Astrocyte (in vitro differentiated cells and primary cell): ENCODE data around the gene AGXT. TPM values are rescaled to one million over a fixed set of nuclear protein-coding genes. Genes with fewer than 3 reads are reported as not detected.

Experiments
- DNase-seq: peaks from one replicate; pipeline ENCODE4 v3.0.0-alpha.2; 2010; ENCODE audit warnings: low read depth
- FAIRE-seq: peaks from 2 replicates; lab custom pipeline; 2011; peaks lifted over from hg19 to GRCh38; lab: Jason Lieb, UNC
- H2AFZ ChIP-seq: 2 replicates; pipeline ENCODE4 v1.6.0; 2012; ENCODE audit warnings: low read depth, low read length, inconsistent platforms
- H3K27ac ChIP-seq: 2 replicates; pipeline ENCODE4 v1.5.1; 2011; ENCODE audit warnings: low read depth, low read length, inconsistent platforms
- H3K27me3 ChIP-seq: 2 replicates; pipeline ENCODE4 v1.6.0; 2011; ENCODE audit warnings: low read length, inconsistent platforms; ENCODE audit not compliant: insufficient read depth
- H3K36me3 ChIP-seq: 2 replicates; pipeline ENCODE4 v1.5.1; 2011; ENCODE audit warnings: low read length, inconsistent platforms; ENCODE audit not compliant: insufficient read depth
- H3K4me1 ChIP-seq: 2 replicates; pipeline ENCODE4 v1.5.1; 2011; ENCODE audit warnings: low read length, inconsistent platforms; ENCODE audit not compliant: insufficient read depth
- H3K4me2 ChIP-seq: 2 replicates; pipeline ENCODE4 v1.6.0; 2012; ENCODE audit warnings: low read length, inconsistent platforms
- H3K4me3 ChIP-seq: 2 replicates; pipeline ENCODE4 v1.5.1; 2011; ENCODE audit warnings: low read depth, mild to moderate bottlenecking, low read length, inconsistent platforms; ENCODE audit not compliant: insufficient read depth
- H3K79me2 ChIP-seq: 2 replicates; pipeline ENCODE4 v1.6.0; 2012; ENCODE audit warnings: mild to moderate bottlenecking, low read length, inconsistent platforms; ENCODE audit not compliant: insufficient read depth
- H3K9ac ChIP-seq: 2 replicates; pipeline ENCODE4 v1.6.0; 2012; ENCODE audit warnings: mild to moderate bottlenecking, low read length, inconsistent platforms
- H3K9me3 ChIP-seq: 2 replicates; pipeline ENCODE4 v1.5.1; 2012; ENCODE audit warnings: low read depth, mild to moderate bottlenecking, low read length, inconsistent platforms; ENCODE audit not compliant: insufficient read depth
- H4K20me1 ChIP-seq: 2 replicates; pipeline ENCODE4 v1.6.0; 2012; ENCODE audit warnings: low read length, inconsistent platforms; ENCODE audit not compliant: insufficient read depth
- H3K27ac Mint-ChIP-seq: one replicate; pipeline ENCODE4 v1.8.0; 2021; ENCODE audit warnings: mild to moderate bottlenecking, mixed read lengths; ENCODE audit not compliant: unreplicated experiment
- H3K27me3 Mint-ChIP-seq: one replicate; pipeline ENCODE4 v1.8.0; 2021; ENCODE audit warnings: low read depth, mixed read lengths; ENCODE audit not compliant: unreplicated experiment
- H3K36me3 Mint-ChIP-seq: one replicate; pipeline ENCODE4 v1.8.0; 2021; ENCODE audit warnings: low read depth, mixed read lengths; ENCODE audit not compliant: unreplicated experiment
- H3K4me1 Mint-ChIP-seq: one replicate; pipeline ENCODE4 v1.8.0; 2021; ENCODE audit warnings: low read depth, mixed read lengths; ENCODE audit not compliant: unreplicated experiment
- H3K4me3 Mint-ChIP-seq: one replicate; pipeline ENCODE4 v1.8.0; 2021; ENCODE audit warnings: mild to moderate bottlenecking, moderate library complexity, mixed read lengths; ENCODE audit not compliant: unreplicated experiment
- H3K9me3 Mint-ChIP-seq: one replicate; pipeline ENCODE4 v1.8.0; 2021; ENCODE audit warnings: mild to moderate bottlenecking, mixed read lengths; ENCODE audit not compliant: unreplicated experiment
- EZH2 ChIP-seq: IDR thresholded peaks from 2 replicates; pipeline ENCODE4 v1.6.1; 2012; ENCODE audit warnings: mild to moderate bottlenecking, low read length, inconsistent platforms; ENCODE audit not compliant: insufficient read depth
- total RNA-seq: library from RNA; stranded (reverse); gene quantifications from 2 replicates; pipeline ENCODE4 v1.2.1, GENCODE V29; 2021
- TF ChIP-seq, protein P1 (sequence below): IDR thresholded peaks from 2 replicates; pipeline ENCODE4 v1.5.1; 2011; ENCODE audit warnings: low read depth, mild to moderate bottlenecking, inconsistent platforms, low read length, moderate library complexity; ENCODE audit not compliant: insufficient read depth

The AGXT gene
- total RNA-seq, 1 donor from 2014 or later = not detected

DNA sequence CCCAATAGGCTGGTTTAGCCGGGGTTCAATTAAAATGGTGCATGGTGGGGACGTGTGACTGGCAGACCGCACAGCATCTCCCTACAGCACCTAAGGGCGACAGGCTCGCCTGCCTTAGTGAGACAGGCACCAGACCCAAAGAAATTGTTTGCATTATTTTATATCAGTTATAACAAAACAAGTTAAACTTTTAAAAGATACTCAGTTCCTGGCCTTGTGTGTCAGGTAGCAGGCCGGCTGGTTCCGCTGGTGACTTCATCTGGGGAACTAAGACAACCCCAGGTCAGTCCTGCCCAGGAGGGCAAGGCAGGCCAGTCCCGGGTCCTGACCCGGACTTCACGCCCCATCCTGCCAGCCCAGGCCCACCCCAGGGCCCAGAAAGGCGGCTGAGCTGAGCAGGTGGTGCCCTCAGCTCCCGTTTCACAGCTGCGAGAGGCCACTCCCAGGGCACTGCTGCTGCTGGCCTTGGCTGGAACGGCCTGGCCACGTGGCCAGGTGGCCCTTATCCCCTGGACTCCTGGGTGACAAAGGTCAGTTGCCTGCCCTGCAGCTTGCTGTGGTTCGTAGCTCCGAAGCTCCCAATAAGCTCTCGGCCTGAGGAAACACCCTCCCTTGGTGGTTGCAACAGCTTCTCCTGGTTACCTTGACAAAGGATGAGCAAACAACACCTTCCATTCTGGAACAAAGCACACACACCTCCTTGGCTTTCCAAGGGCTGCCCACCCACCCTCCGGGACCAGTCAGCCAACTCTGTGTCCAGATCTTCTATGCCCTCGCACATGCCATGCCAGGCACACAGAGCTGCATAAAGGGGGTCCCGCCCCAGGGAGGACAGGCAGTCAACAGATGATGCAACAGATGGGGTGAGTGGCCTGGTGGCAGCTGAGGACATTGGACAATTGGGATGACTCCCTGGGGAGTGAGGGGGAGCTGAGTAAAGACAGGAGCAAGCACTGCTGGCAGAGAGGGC, 11.3 kb upstream of the AGXT start:
- Mint-ChIP-seq H3K27ac (no peak overlapping the region), H3K27me3 (peaks cover 36% of the 10 kb centered on the region), H3K36me3 (peaks cover 6% of the 10 kb centered on the region), H3K4me3 (no peak overlapping the region), H3K9me3 (peaks cover 21% of the 10 kb centered on the region), H3K4me1 (no peaks in the 10 kb centered on the region)
- Histone ChIP-seq H3K9ac (no peak overlapping the region), H3K27me3 (peaks cover 16% of the 10 kb centered on the region), H3K4me3 (no peak overlapping the region), H3K27ac (no peak overlapping the region), H3K9me3 (peaks cover 7% of the 10 kb centered on the region), H3K36me3 (no peaks in the 10 kb centered on the region), H4K20me1 (no peaks in the 10 kb centered on the region), H3K79me2 (no peaks in the 10 kb centered on the region), H3K4me1 (no peaks in the 10 kb centered on the region), H2AFZ (no peak overlapping the region), H3K4me2 (no peak overlapping the region)
- no peak for TF ChIP-seq EZH2
- FAIRE-seq (no peak), DNase-seq (no peak)

DNA sequence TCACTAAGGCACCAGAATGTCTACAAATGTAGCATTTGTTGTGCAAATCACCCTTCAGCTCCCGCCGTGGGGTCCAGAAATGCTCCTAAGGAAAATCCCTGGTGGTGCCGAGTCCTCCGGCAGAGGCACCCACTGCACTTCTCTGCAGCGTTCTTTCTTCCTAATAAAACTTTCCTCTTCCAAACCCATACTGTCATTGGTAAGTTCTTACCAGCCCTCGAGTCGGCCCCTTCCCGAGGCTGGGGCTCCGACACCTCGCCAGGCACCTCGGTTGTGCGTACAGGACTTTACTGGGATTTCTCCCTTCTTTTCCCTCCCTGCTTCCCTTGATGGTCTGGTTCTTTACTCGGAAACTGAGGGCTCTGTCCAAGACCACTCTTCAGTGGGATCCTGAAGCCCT, 10.3 kb upstream of the AGXT start:
- Mint-ChIP-seq H3K9me3 (peaks cover 20% of the 10 kb centered on the region), H3K27me3 (peaks cover 42% of the 10 kb centered on the region), H3K27ac (no peak overlapping the region), H3K36me3 (peaks cover 6% of the 10 kb centered on the region), H3K4me3 (no peak overlapping the region), H3K4me1 (no peaks in the 10 kb centered on the region)
- no peaks in the 10 kb centered on the region for H4K20me1 ChIP-seq
- H3K79me2 ChIP-seq = no peaks in the 10 kb centered on the region
- no peak overlapping the region for H3K4me3 ChIP-seq
- H3K4me1 ChIP-seq = no peaks in the 10 kb centered on the region
- no peak overlapping the region for H3K4me2 ChIP-seq
- peaks cover 7% of the 10 kb centered on the region for H3K9me3 ChIP-seq
- no peaks in the 10 kb centered on the region for H3K36me3 ChIP-seq
- DNase-seq = no peak
- no peak overlapping the region for H2AFZ ChIP-seq
- no peak for TF ChIP-seq EZH2
- TF ChIP-seq, protein P1, sequence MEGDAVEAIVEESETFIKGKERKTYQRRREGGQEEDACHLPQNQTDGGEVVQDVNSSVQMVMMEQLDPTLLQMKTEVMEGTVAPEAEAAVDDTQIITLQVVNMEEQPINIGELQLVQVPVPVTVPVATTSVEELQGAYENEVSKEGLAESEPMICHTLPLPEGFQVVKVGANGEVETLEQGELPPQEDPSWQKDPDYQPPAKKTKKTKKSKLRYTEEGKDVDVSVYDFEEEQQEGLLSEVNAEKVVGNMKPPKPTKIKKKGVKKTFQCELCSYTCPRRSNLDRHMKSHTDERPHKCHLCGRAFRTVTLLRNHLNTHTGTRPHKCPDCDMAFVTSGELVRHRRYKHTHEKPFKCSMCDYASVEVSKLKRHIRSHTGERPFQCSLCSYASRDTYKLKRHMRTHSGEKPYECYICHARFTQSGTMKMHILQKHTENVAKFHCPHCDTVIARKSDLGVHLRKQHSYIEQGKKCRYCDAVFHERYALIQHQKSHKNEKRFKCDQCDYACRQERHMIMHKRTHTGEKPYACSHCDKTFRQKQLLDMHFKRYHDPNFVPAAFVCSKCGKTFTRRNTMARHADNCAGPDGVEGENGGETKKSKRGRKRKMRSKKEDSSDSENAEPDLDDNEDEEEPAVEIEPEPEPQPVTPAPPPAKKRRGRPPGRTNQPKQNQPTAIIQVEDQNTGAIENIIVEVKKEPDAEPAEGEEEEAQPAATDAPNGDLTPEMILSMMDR = no peak
- no peak overlapping the region for H3K9ac ChIP-seq
- peaks cover 20% of the 10 kb centered on the region for H3K27me3 ChIP-seq
- no peak overlapping the region for H3K27ac ChIP-seq
- no peak for FAIRE-seq

DNA sequence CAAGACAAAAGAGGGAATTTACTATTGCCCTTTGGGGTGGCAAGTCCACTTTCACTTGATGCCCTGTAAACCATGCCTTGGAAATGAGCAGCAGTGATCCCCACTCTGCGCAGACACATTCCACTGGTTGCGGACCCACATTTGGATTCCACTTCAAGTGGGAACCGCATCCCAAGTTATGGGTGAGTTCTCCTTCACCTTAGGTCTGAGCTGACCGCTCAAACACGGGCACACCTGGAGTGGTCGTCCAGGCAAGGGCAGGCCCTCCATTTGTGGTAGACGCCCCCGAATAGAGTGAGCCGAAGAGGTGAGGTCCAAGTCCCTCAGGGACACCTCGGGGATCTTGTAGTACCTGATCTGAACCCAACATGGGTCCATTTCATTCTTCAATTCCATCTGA, 9.8 kb upstream of the AGXT start:
- TF ChIP-seq, protein P1 = no peak
- no peak for TF ChIP-seq EZH2

More for the DNA sequence above, 9.8 kb upstream of the AGXT start:
- Mint-ChIP-seq H3K4me3 (no peak overlapping the region), H3K9me3 (peaks cover 16% of the 10 kb centered on the region), H3K27ac (no peak overlapping the region), H3K36me3 (peaks cover 6% of the 10 kb centered on the region), H3K27me3 (peaks cover 47% of the 10 kb centered on the region), H3K4me1 (no peaks in the 10 kb centered on the region)
- Histone ChIP-seq H3K4me3 (no peak overlapping the region), H3K9me3 (peaks cover 7% of the 10 kb centered on the region), H3K4me1 (no peaks in the 10 kb centered on the region), H3K9ac (no peak overlapping the region), H2AFZ (no peak overlapping the region), H3K4me2 (no peak overlapping the region), H3K27me3 (peaks cover 21% of the 10 kb centered on the region), H3K27ac (no peak overlapping the region), H3K79me2 (no peaks in the 10 kb centered on the region), H4K20me1 (no peaks in the 10 kb centered on the region), H3K36me3 (no peaks in the 10 kb centered on the region)
- DNase-seq = no peak
- no peak for FAIRE-seq
